ENCODE results near the gene FOLR1. TPM values are rescaled to one million over a fixed set of nuclear protein-coding genes. Genes with fewer than 3 reads are reported as not detected.

Gene FOLR1
- total RNA-seq, 1 donor from 2014 or later: not detected

Other genes starting within 250 kb of the FOLR1 start
- gene IL18BP, start 193.2 kb upstream of the FOLR1 start, total RNA-seq: 1.1 and 2.0 TPM in 2 replicates
- 103 and 107 TPM in 2 replicates for gene NUMA1, start 111.6 kb upstream of the FOLR1 start, total RNA-seq
- gene LRRC51, start 111.3 kb upstream of the FOLR1 start, total RNA-seq: 2.4 and 4.0 TPM in 2 replicates
- gene LAMTOR1, start 88.8 kb upstream of the FOLR1 start, total RNA-seq: 78.7 and 95.0 TPM in 2 replicates
- gene TOMT, start 86.2 kb upstream of the FOLR1 start, total RNA-seq: 0.20 TPM in 1 of 2 replicates, not detected in the other
- 16.9 and 25.1 TPM in 2 replicates for gene ANAPC15, start 79.4 kb upstream of the FOLR1 start, total RNA-seq
- not detected in 2 replicates for gene FOLR3, start 56.4 kb upstream of the FOLR1 start, total RNA-seq
- gene FOLR2, start 24.7 kb downstream of the FOLR1 start, total RNA-seq: not detected in 2 replicates
- 30.9 and 38.5 TPM in 2 replicates for gene INPPL1, start 32.6 kb downstream of the FOLR1 start, total RNA-seq
- gene PHOX2A, start 52.0 kb downstream of the FOLR1 start, total RNA-seq: not detected in 2 replicates
- 22.2 and 24.2 TPM in 2 replicates for gene CLPB, start 242.4 kb downstream of the FOLR1 start, total RNA-seq

All from lung microvascular endothelial cell (primary cell).